Measurements from ENCODE around the gene CASP14.

Gene CASP14

GRCh38 chr19:15105044-15105443, 55.8 kb downstream of the CASP14 start:
- H3K4me2 ChIP-seq (ENCODE audit: low read depth, low read length) = no peak overlapping the region
- H3K79me2 ChIP-seq (ENCODE audit: low read length) = no peaks in the 10 kb centered on the region
- no peaks in the 10 kb centered on the region for H3K9me3 ChIP-seq (replicated peaks; ENCODE audit: insufficient read depth, low read length)
- no peak overlapping the region for H3K27ac ChIP-seq (ENCODE audit: low read length)
- H3K9me2 ChIP-seq (replicated peaks; ENCODE audit: insufficient read depth, low read length) = no peaks in the 10 kb centered on the region
- H3K9ac ChIP-seq (ENCODE audit: low read length) = no peak overlapping the region
- no peak for DNase-seq
- TF ChIP-seq CTCF (IDR thresholded peaks at IDR 0.05; ENCODE audit: low read length) (no peak), EZH2phosphoT487 (IDR thresholded peaks at IDR 0.05; ENCODE audit: low read length) (no peak), EZH2 (optimal IDR thresholded peaks at IDR 0.05; ENCODE audit: low read depth, low read length) (no peak)
- no peak overlapping the region for H3K4me3 ChIP-seq (ENCODE audit: low read length)
- H3K36me3 ChIP-seq (replicated peaks; ENCODE audit: insufficient read depth, low read length) = no peaks in the 10 kb centered on the region
- H4K20me1 ChIP-seq (ENCODE audit: insufficient read depth, low read length) = no peaks in the 10 kb centered on the region
- no peaks in the 10 kb centered on the region for H3F3A ChIP-seq (ENCODE audit: insufficient read depth, low read length)
- H2AFZ ChIP-seq (ENCODE audit: low read length) = no peak overlapping the region
- peaks cover 65% of the 10 kb centered on the region for H3K27me3 ChIP-seq (replicated peaks; ENCODE audit: insufficient read depth, low read length)
- H3K4me1 ChIP-seq (ENCODE audit: low read length) = no peaks in the 10 kb centered on the region

- no peak for DNase-seq
- H3K9ac ChIP-seq (ENCODE audit: low read length) = no peak within 1 kb of the TSS
- no peaks in the 10 kb centered on the region for H3K79me2 ChIP-seq (ENCODE audit: low read length)
- no peaks in the 10 kb centered on the region for H3K36me3 ChIP-seq (replicated peaks; ENCODE audit: insufficient read depth, low read length)
- no peak within 1 kb of the TSS for H3K4me2 ChIP-seq (ENCODE audit: low read depth, low read length)
- no peaks in the 10 kb centered on the region for H3K9me2 ChIP-seq (replicated peaks; ENCODE audit: insufficient read depth, low read length)
- no peak within 1 kb of the TSS for H3K27ac ChIP-seq (ENCODE audit: low read length)
- no peaks in the 10 kb centered on the region for H3F3A ChIP-seq (ENCODE audit: insufficient read depth, low read length)
- H3K4me1 ChIP-seq (ENCODE audit: low read length) = no peaks in the 10 kb centered on the region
- TF ChIP-seq EZH2phosphoT487 (IDR thresholded peaks at IDR 0.05; ENCODE audit: low read length) = no peak
- TF ChIP-seq EZH2 (optimal IDR thresholded peaks at IDR 0.05; ENCODE audit: low read depth, low read length) = no peak
- no peak for TF ChIP-seq CTCF (IDR thresholded peaks at IDR 0.05; ENCODE audit: low read length)
- peaks cover 72% of the 10 kb centered on the region for H3K27me3 ChIP-seq (replicated peaks; ENCODE audit: insufficient read depth, low read length)
- no peaks in the 10 kb centered on the region for H3K9me3 ChIP-seq (replicated peaks; ENCODE audit: insufficient read depth, low read length)
- no peak within 1 kb of the TSS for H3K4me3 ChIP-seq (ENCODE audit: low read length)
- H4K20me1 ChIP-seq (ENCODE audit: insufficient read depth, low read length) = no peaks in the 10 kb centered on the region
- H2AFZ ChIP-seq (ENCODE audit: low read length) = no peak within 1 kb of the TSS
Observed at GRCh38 chr19:15107061-15108010, 58.1 kb downstream of the CASP14 start, which contains the start of gene SYDE1. Gene SYDE1 (plus strand): TSS chr19:15107401. CDS start chr19:15107434, 33 bp downstream.

Data from MM.1S (cell line).